Tibial artery (tissue), 4 donors: ENCODE data around the gene LRBA.

Experiments used
- DNase-seq, 2 donors: peaks; one replicate each; pipeline ENCODE4 v3.0.0-alpha.2; 2019
- H3K27ac ChIP-seq, 2 donors: fragments of 200-600 bp; sonication (generic) in 1 of 2; 1 replicate in 1 of 2; 2 replicates in 1 of 2; pipeline ENCODE4 v1.5.1; 2018 to 2019; ENCODE audit warnings: mild to moderate bottlenecking in 1 of 2
- H3K27me3 ChIP-seq, 2 donors: fragments of 200-600 bp; sonication (generic) in 1 of 2; one replicate each; pipeline versions ENCODE4 v1.5.1 to v1.6.0; 2016 to 2019
- H3K36me3 ChIP-seq, 3 donors: fragments of 200-600 bp; sonication (generic) in 2 of 3; one replicate each; pipeline ENCODE4 v1.5.1; 2016 to 2019; ENCODE audit warnings: mild to moderate bottlenecking in 2 of 3
- H3K4me1 ChIP-seq, 4 donors: fragments of 200-600 bp; sonication (generic) in 2 of 4; 1 replicate in 3 of 4; 2 replicates in 1 of 4; pipeline ENCODE4 v1.5.1; 2016 to 2019
- H3K4me3 ChIP-seq, 2 donors: fragments of 200-600 bp; sonication (generic) in 1 of 2; 1 replicate in 1 of 2; 2 replicates in 1 of 2; pipeline ENCODE4 v1.5.1; 2018 to 2019; ENCODE audit warnings: mild to moderate bottlenecking in 2 of 2
- H3K9me3 ChIP-seq, 3 donors: fragments of 200-600 bp; sonication (generic) in 1 of 3; one replicate each; pipeline ENCODE4 v1.5.1; 2016 to 2019
- CTCF ChIP-seq, 2 experiments: fragments of 200-600 bp in 1 of 2; fragments of 450-650 bp in 1 of 2; IDR thresholded peaks; one replicate each; pipeline ENCODE4 v1.5.1; 2017 to 2019; ENCODE audit warnings: antibody characterized with exemption in 2 of 2, mild to moderate bottlenecking in 1 of 2, moderate library complexity in 1 of 2
- intact Hi-C: fragments of 100-400 bp; cut with DNase I; formaldehyde crosslinking; loops from one replicate; pipeline ENCODE4 v1.15.0; 2023; ENCODE audit warnings: low total_unique reads

Gene LRBA

GRCh38 chr4:150501009-150501727, 513.9 kb downstream of the LRBA start:
- no peak for DNase-seq
- H3K9me3 ChIP-seq, result no peaks in the 10 kb centered on the region

GRCh38 chr4:150497612-150498011, 517.5 kb downstream of the LRBA start:
- Histone ChIP-seq H3K36me3 (no peaks in the 10 kb centered on the region), H3K27me3 (no peaks in the 10 kb centered on the region), H3K4me1 (peaks cover 0 to 18% (median 0%) of the 10 kb centered on the region in 4 donors), H3K9me3 (no peaks in the 10 kb centered on the region), H3K27ac (no peak overlapping the region), H3K4me3 (no peak overlapping the region)
- no peak for DNase-seq
- TF ChIP-seq CTCF (IDR thresholded peaks at IDR 0.05), result no peak
- intact Hi-C loops, result no loop called here

More at GRCh38 chr4:150501009-150501727, 513.9 kb downstream of the LRBA start:
- no peak for TF ChIP-seq CTCF (IDR thresholded peaks at IDR 0.05)
- no peak overlapping the region for H3K27ac ChIP-seq
- intact Hi-C loops, result no loop called here
- no peaks in the 10 kb centered on the region for H3K27me3 ChIP-seq
- no peak overlapping the region for H3K4me3 ChIP-seq
- H3K4me1 ChIP-seq, result peaks cover 0 to 2% (median 0%) of the 10 kb centered on the region in 4 donors
- no peaks in the 10 kb centered on the region for H3K36me3 ChIP-seq

- intact Hi-C loops, result no loop called here
- TF ChIP-seq CTCF (IDR thresholded peaks at IDR 0.05), result no peak
- Histone ChIP-seq H3K27ac (no peak overlapping the region), H3K9me3 (no peaks in the 10 kb centered on the region), H3K27me3 (no peaks in the 10 kb centered on the region), H3K4me1 (peaks cover 0 to 18% (median 0%) of the 10 kb centered on the region in 4 donors), H3K4me3 (no peak overlapping the region), H3K36me3 (no peaks in the 10 kb centered on the region)
- no peak for DNase-seq
Observed at GRCh38 chr4:150495550-150495949, 519.5 kb downstream of the LRBA start.

- no peak for TF ChIP-seq CTCF (IDR thresholded peaks at IDR 0.05)
- no peaks in the 10 kb centered on the region for H3K27me3 ChIP-seq
- intact Hi-C loops, result no loop called here
- no peaks in the 10 kb centered on the region for H3K9me3 ChIP-seq
- H3K4me1 ChIP-seq, result peaks cover 0 to 18% (median 0%) of the 10 kb centered on the region in 4 donors
- H3K4me3 ChIP-seq, result no peak overlapping the region
- H3K36me3 ChIP-seq, result no peaks in the 10 kb centered on the region
- DNase-seq, result no peak
- H3K27ac ChIP-seq, result no peak overlapping the region
Observed at GRCh38 chr4:150493851-150494250, 521.2 kb downstream of the LRBA start.

GRCh38 chr4:150491132-150492049, 523.7 kb downstream of the LRBA start:
- Histone ChIP-seq H3K36me3 (no peaks in the 10 kb centered on the region), H3K9me3 (no peaks in the 10 kb centered on the region), H3K4me1 (peaks cover 0 to 18% (median 0%) of the 10 kb centered on the region in 4 donors), H3K27me3 (no peaks in the 10 kb centered on the region), H3K4me3 (no peak overlapping the region), H3K27ac (no peak overlapping the region)
- intact Hi-C loops, result no loop called here
- no peak for TF ChIP-seq CTCF (IDR thresholded peaks at IDR 0.05)
- DNase-seq, result no peak
